Erythroblast (primary cell): ENCODE data around the gene OSBPL9.

Experiments used
- GATA1 ChIP-seq: IDR thresholded peaks from 2 replicates; pipeline ENCODE4 v1.6.1; 2011; ENCODE audit warnings: low read depth, mild to moderate bottlenecking, control low read depth, low read length, moderate library complexity
- POLR2A ChIP-seq: IDR thresholded peaks from 2 replicates; pipeline ENCODE4 v1.6.1; 2011; ENCODE audit warnings: mild to moderate bottlenecking, low read length

- TF ChIP-seq POLR2A (no peak), GATA1 (no peak)
Observed at GRCh38 chr1:51576923-51577322, 40.0 kb upstream of the OSBPL9 start.
